Activated T-cell treated with anti-CD3 and anti-CD28 coated beads for 48 hours (primary cell): ENCODE measurements around the gene SLC6A9.

Experiments used
- DNase-seq: peaks from one replicate; pipeline ENCODE4 v3.0.0-alpha.2; 2020; ENCODE audit warnings: low read depth

Gene SLC6A9

GRCh38 chr1:44002165-44002564, 29.1 kb downstream of the SLC6A9 start:
- DNase-seq = no peak

GRCh38 chr1:44000122-44000665, 31.1 kb downstream of the SLC6A9 start:
- no peak for DNase-seq

GRCh38 chr1:43999455-43999854, 31.8 kb downstream of the SLC6A9 start:
- no peak for DNase-seq

- DNase-seq = no peak
Observed at GRCh38 chr1:43998000-43998378, 33.3 kb downstream of the SLC6A9 start.

GRCh38 chr1:43997295-43997999, 33.8 kb downstream of the SLC6A9 start:
- DNase-seq = no peak

GRCh38 chr1:43996733-43997115, 34.5 kb downstream of the SLC6A9 start:
- no peak for DNase-seq

- DNase-seq = no peak
Observed at GRCh38 chr1:43995984-43996732, 35.1 kb downstream of the SLC6A9 start.

- DNase-seq = no peak
Observed at GRCh38 chr1:43994794-43995790, 36.2 kb downstream of the SLC6A9 start.

- DNase-seq = no peak
Observed at GRCh38 chr1:43994071-43994470, 37.2 kb downstream of the SLC6A9 start.

- DNase-seq = no peak
Observed at GRCh38 chr1:43993206-43993914, 37.9 kb downstream of the SLC6A9 start.

GRCh38 chr1:43992232-43992995, 38.8 kb downstream of the SLC6A9 start:
- DNase-seq = no peak

- peak; percentile 77 for DNase-seq
Observed at GRCh38 chr1:43991476-43992231, 39.6 kb downstream of the SLC6A9 start, which contains the start of gene CCDC24. Gene CCDC24, plus strand, starts transcription at chr1:43991599. Its CDS starts 280 bp downstream, at chr1:43991879.

GRCh38 chr1:43991200-43991475, 40.1 kb downstream of the SLC6A9 start:
- no peak for DNase-seq

GRCh38 chr1:43990271-43991199, 40.7 kb downstream of the SLC6A9 start:
- no peak for DNase-seq

GRCh38 chr1:43987159-43987902, 43.9 kb downstream of the SLC6A9 start:
- no peak for DNase-seq

GRCh38 chr1:43986712-43987111, 44.5 kb downstream of the SLC6A9 start:
- DNase-seq = no peak

- no peak for DNase-seq
Observed at GRCh38 chr1:43985984-43986595, 45.2 kb downstream of the SLC6A9 start.

- no peak for DNase-seq
Observed at GRCh38 chr1:43984855-43985254, 46.4 kb downstream of the SLC6A9 start.
